Fibroblast of gingiva (primary cell): ENCODE results near the gene SUSD1.

Source experiments
- DNase-seq: peaks from one replicate; pipeline ENCODE4 v3.0.0-alpha.2; 2011; ENCODE audit warnings: low read depth

The SUSD1 gene

DNA sequence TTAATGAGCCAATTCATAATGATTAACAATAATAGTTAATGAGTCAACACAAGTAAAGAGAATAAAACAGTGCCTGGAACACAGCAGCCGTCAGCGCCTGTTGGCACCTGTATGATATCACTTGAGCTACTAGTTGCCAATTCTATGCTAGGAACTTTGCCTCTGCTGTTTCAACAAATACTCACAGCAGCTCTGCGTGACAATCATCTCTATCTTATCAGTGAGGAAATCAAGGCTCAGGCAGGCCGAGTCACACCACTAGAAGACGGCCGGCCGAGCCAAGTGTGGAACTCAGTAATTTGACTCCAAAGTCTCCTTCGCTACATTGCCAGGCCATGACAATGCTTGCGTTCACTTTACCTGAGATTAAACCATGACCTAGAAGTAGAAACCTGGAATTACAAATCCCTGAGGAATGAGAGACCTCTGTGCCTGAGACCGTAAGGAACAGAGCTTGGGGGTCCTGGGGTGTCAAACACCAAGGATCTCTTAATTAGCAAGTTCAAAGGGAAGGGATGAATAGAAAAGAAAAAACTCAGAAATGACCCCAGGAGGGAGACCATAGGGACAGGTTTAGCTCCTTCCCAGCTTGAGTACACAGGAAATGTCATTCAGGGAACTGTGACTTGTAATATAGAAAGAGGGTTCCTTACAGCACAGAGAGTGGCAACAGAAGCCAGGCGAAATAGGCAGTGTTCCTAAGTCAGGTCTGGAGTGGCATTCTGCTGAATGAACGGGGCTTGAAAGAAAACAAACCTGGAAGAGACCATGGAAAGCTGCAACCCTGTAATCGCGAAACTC is 109.1 kb downstream of the SUSD1 start:
- peak; percentile 29 for DNase-seq

DNA sequence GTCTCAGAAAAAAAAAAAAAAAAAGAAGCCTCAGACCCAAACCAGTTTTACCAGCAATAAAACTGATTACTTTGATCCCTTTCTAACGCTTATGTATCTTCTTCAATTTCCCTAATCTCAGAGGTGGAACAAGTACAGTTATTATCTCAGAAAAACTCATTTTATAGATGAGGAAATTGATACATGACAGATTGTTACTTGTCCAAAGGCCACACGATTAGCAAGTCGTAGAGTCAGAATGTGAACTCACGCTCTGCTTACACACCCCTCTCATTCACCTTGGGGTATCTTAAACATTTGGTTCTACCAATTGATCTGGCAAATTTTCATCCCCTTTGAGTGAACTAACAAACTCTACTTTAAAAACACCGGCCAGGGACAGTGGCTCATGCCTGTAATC is 110.2 kb downstream of the SUSD1 start:
- no peak for DNase-seq

DNA sequence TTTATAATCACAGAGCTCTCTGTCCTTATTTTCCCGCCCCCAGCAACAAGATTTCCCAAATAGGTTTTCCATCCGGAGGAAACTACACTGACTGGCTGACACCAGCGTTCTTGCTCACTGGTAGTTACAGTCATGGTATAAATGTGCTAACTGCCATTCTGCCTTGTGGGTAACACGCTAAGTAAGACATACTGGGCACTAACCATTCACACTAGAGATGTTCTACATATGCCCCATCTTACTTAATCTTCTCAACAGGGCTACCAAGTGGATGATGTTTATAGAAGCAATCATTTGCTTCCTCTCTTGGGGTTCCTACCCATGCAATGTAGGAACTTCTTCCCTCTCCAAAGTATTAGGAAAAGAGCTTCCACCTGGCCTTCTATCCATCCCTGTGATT is 111.5 kb downstream of the SUSD1 start:
- no peak for DNase-seq

DNA sequence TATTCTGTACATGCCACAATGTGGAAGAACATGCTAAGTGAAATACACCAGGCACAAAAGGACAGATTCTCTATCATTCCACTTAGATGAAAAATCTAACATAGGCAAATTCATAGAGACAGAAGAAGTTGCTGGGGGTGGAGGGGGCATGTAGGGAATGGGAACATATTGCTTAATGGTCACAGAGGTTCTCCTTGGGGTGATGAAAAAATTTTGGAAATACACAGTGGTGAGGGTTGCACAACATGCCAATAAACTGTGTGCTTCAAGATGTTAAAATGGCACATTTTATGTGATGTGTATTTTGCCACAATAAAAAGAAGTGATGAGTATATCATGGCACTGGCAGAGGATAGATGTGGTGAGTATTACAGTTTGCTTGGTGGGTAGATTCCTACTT is 111.9 kb downstream of the SUSD1 start:
- DNase-seq: peak; percentile 94

DNA sequence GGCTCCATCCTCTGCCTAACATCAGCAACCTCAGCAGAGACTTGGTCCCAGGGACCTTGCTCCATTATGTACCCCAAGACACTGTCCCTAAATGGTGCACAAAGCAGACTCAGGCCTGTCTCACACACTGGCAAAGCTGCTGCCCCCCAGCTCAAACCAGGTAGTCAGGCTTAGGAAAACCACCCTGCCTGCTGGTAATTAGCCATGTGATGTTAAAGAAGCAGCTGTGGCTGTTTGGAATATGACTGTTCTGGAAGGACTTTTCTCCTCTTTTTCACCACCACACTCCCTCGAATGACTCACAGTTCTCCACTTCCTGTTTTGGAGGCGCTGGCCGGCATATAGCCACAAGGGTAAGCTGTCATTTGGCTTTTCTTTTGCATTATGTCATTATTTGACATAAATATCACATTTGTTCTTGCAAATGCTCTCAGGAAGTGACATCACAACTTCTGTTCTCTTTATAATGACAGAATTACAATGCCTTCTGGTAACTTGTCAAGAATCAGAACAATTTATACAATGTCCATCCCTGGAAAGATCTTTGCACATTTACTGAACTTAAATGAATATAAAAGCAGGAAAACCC is 113.9 kb downstream of the SUSD1 start:
- peak; percentile 93 for DNase-seq

DNA sequence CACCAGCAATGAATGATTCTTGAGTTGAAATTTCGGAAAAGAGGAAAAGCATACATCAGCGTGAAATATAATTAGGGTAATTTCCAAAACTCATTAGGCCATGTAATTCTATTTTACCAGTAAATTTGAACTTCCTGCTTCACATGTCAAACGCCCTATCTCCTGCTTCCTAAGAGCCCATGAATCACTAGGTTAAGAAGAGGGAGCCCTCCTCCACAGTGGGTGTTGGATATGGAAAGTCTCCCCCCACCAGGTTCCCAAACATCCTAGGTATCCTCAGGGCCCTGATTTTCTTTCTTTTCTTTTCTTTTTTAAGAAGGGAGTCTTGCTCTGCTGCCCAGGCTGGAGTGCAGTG is 115.2 kb downstream of the SUSD1 start:
- no peak for DNase-seq

DNA sequence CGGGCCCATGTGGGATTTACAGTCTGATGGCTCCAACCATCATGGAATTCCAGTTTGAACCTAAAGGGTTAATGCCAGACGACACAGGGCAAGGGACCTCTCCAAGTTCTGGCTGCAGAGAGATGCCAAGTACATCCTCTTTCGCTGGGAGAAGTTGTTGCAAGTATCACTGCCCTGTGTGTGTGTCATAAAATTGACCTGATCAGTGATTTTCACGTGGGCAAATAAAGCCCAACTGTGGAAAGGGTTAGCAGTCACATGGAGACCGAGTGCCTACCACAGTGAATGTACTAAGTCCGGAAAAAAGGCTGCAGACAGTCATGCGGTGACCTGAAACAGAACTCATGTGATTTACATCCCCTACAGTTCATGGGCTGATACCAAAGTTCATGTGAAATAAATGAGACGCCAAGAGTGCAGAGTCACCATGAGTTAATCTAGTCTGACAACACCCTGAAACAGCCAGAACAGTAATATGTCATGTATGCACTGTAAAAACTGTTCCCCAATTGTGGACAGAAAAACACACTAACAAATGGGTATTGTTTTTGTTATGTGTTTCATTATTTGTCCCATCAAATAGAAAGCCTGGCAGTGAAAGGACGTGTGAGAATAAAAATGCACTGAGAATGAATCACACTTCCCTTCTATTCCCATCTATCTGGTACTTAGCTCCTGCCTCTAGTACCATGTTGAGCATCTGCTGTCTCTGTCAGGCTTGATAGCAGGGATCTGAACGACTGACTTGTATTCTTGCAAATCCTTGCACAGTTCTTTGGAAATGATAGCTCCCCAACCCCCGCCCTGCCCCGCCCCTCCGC is 115.7 kb downstream of the SUSD1 start:
- peak; percentile 85 for DNase-seq

DNA sequence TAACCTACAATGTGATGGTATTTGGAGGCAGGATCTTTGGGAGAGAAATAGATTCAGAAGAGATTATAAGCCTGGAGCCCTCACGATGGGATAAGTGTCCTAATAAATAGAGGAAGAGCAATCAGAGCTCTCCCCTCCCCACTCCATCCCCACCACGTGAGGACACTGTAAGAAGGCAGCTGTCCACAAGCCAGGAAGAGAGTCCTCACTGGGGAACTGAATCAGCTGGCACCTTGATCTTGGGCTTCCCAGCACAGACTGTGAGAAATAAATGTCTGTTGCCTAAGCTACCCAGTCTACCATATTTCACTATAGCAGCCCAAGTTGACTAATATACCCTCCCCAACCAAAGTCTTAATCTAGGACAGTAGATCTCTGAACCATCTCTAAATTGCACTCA is 118.1 kb downstream of the SUSD1 start:
- DNase-seq: no peak

DNA sequence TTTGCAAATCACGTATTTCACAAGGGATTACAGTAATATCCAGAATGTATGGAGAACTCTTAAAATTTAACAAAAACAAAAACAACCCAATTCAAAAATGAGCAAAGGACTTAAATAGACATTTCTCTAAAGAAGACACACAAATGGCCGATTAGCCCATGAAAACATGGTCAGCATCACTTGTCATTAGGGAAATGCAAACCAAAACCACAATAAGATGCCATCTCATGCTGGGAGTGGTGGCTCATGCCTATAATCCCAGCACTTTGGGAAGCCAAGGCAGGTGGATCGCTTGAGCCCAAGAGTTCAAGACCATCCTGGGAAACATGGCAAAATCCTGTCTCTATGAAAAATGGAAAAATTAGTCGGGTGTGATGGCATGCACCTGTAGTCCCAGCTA is 120.2 kb downstream of the SUSD1 start:
- no peak for DNase-seq

DNA sequence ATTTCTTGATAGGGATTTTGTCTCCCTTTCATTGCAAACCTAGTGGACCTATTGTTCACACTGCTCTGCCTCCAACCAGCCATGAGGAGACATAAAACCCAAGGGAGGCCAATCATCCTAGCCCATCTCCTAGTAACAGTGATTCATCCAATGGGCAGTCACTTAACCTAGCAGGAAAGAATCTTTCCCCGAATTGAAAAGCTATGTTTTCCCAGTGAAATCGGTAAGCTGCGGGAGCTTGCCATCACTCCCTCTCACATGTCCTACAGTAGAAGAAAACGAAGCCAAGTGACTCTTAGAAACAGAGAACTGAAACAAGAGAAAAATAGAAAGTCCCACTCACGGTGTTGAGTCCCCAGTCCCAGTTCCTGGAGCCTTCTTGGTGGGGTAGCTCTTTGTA is 123.3 kb downstream of the SUSD1 start:
- DNase-seq: peak; percentile 70

DNA sequence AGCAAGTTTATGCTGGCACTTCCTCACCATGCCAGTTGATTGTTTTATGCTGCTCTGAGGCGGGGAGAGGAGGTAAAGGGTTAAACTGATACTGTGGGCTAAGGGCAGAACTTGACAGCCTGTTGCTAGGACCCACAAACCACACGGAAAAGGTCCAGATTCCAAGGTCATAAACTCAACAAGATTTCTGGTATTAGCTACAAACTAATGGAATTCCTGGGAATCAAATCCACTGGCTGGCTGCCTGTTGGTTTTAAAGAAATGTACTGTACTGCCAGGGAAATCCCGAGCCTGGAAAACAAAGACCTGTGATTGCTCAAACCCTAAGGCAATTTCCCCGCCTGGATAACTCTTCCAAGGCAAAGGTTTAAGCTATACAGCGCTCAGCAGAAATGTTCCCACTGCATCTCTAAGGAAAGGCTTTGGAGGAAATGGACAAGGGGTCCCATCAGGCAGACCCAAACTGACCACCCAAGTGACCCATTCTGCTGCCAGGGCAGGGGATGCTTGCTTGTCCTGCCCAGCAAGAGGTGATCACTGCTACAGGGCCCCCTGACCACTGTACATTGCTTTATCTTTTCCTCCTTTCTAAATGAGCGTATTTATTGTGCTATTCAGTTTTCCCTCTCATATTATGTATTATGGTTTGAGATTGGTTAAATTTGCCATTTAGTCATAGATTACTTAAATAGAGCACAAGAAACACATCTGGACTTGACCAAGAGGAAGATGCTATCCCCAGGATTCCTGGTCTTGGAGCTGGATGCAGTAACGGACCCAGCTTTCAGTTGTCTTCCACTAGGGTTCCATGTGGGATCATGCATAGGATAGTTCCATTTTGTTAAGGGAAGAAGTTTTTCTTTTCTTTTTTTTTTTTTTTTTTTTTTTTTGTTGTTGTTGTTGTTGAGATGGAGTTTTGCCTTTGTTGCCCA is 124.3 kb downstream of the SUSD1 start:
- DNase-seq: peak; percentile 95

DNA sequence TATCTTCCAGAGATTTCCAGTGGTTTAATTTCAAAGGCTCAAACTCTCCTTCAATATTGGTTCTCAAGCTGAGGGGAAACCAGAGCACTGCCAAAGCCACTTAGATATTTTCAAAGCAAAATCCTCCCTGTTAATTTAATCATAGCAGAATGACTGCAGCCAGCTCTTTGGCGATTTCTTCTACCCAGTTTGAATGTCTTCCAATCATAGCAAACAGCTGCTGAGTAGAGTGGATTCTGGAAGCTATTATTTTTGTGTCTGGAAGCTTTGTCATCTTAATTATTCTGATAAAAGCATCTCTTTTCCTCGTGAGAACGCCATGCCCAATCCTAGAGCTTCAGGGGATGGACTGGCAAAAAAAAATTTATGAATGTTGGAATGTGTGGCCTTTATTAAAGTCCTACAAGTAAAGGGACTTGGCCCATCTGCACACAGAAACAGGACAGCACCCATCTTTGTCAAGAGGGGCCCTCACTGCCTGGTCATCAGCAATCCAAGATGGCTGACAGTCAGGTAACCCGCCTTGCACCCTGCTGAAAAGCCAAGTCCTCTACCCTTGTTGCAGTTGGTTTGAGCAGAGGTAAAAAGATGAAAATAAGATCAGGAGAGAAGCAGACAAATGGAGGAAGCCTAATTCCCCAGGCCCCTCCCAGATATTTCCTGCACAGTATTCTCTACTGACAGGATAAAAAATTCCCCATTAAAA is 125.1 kb downstream of the SUSD1 start:
- peak; percentile 76 for DNase-seq

DNA sequence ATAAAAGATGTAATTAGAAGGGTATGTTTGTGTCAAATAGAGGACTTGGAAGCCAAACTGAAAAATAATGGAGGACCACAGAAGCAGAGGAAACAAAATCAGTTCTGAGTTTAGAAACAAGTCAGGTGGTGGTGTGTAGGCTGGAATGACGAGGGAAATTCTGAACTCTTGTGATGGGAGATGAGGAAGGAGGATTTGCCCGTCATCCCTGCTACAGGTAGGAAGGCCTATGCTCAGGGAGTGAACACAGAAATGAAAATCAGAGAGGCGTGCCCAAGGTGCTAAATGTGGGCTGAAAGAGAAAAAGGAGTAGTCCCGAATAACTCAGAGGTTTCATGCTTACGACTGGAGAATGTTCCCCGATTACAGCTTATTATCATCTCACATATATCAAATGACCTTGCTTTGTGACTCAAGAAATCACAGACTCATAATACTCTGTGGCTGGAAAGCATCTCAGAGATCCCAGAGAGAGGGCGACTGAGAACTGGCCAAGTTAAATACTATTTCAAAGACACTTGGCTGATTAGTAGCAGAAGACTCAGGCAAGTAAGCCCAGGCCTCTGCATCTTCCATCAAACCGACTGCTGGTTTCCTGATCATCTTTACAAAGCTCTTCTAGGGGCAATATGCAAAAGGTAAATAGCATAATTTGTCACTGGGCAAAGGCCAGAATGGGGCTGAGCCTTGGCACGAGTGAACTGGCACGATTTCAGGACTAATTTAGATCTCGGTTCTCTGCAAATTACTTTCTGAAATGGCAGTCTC is 126.0 kb downstream of the SUSD1 start:
- DNase-seq: peak; percentile 86

DNA sequence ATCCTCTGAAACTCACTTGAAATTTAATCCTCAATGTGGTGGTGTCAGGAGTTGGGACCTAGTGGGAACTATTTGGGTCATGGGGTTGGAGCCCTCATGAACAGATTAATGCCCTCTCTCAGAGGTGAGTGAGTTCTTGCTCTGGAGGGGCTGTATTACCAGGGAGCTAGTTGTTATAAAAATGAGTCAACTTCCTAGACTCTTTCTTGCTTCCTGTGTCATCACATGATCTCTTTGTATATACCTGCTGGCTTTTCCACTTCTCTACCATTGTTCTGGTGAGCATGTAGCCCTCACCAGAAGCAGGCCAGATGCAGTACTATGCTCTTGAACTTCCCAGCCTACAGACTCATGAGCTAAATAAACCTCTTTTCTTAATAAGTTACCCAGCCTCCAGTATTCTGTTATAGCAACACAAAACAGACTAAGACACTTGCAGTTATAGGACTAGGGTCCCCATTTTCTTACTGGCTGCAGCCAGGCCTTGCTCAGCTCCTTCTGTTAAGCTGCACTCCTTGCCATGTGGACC is 127.5 kb downstream of the SUSD1 start:
- no peak for DNase-seq

DNA sequence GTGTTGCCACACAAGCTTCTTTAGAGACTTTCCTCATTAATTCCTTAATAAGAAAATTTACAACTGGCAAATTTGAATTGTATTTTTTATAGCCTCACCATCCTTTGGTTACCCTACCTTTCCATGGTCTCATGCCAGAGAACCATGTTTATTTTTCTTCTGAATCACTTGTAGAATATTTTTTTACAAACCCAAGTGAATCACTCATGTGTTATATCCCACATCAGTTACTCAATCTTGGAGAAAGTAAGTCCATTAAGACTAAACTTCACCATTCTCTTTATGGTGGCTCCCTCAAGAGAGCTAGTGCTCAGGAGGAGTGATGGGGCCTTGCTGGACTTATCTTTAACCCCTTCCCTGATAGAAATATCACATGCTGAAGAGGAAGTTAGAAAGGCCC is 128.9 kb downstream of the SUSD1 start:
- DNase-seq: peak; percentile 44

DNA sequence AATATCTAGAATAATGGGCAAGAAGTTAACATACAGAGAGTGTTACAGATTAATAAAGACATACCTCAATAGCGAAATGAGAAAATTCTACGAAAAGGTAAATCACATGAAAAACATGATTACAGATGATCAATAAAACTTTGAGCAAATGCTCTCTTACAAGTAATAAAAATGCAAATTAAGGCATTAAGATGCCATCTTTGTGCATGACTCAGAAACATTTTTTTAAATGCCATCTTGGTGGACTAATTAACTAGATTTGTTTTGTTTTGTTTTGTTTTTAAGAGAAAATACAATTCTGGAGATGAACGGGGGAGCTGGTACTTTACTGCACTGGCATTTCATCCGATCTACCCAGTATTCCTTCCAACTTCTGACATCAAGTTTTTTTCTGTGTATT is 130.2 kb downstream of the SUSD1 start:
- DNase-seq: no peak

DNA sequence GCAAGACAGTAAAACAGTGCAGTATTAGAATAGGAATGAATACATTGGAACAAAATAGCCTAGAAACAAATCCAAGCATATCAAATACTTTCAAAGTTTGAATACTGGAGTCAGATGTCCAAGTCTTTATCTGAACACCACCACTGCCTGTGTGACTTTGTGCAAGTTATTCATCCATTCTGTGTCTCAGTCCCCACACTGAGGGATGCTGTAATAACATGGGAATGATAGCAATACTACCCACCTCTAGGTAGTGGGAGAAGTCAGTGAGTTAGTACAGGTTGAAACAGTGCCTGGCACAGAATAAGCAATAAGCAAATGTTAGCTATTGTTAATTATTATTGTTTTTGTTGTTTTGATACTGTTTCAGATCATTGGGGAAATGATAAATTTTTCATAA is 130.9 kb downstream of the SUSD1 start:
- no peak for DNase-seq

DNA sequence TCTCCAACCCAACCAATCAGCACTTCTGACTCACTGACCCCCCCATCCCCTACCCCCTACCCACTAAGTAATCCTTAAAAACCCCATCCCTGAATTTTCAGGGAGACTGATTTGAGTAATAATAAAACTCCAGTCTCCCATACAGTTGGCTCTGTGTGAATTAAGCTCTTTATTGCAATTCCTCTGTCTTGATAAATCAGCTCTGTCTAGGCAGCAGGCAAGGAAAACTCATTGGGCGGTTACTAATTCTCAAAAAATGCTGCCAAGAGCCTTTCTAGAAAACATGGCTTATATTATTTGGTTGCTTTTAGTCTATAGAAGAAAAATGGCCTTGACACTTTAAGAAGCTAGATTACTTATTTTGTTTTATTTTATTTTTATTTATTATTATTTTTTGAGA is 131.7 kb downstream of the SUSD1 start:
- no peak for DNase-seq

DNA sequence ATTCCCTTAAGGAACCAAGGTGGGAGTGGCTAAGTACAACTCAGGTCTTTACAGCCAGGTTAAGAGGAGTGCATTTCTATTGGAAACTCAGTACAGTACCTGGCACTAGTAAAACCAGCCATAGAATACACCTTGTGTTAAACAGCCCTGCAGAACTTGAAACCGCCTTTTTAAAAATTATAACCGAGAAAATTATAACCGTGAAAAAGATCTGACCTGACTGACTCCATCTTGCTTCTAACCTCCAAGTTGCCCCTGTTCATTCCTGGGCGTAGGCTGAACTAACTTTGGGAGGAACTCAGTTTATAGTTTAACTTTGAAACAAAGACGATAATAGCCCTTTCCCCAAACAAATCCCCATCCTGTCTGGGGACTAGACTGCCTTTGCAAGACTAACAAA is 132.3 kb downstream of the SUSD1 start:
- no peak for DNase-seq

DNA sequence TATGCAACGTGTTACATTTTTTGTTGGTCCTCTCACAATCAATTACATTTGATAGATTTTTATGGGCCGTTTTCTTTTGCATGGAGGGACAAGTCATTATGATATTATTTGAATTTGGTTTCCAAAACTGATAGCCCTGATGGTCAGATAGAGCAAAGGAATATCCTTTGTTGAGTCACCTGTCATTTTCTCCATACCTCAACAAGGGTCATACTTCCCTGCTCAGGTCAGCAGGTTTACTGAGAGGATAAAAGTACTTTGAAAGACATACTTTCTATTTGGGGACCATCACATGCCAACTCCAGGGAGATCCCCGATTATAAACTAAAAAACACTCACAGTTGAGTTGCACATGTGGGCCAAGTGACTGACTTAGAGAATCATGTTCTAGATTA is 132.9 kb downstream of the SUSD1 start:
- DNase-seq: no peak
